ENCODE data around the gene EP400. TPM values are rescaled to one million over a fixed set of nuclear protein-coding genes. Genes with fewer than 3 reads are reported as not detected.

Gene EP400
- total and polyA plus RNA-seq, 2 of the 13 experiments (the other 11 are each of a cell fraction or from before 2014, with no cell fraction given), result 4.9 to 5.0 TPM

DNA sequence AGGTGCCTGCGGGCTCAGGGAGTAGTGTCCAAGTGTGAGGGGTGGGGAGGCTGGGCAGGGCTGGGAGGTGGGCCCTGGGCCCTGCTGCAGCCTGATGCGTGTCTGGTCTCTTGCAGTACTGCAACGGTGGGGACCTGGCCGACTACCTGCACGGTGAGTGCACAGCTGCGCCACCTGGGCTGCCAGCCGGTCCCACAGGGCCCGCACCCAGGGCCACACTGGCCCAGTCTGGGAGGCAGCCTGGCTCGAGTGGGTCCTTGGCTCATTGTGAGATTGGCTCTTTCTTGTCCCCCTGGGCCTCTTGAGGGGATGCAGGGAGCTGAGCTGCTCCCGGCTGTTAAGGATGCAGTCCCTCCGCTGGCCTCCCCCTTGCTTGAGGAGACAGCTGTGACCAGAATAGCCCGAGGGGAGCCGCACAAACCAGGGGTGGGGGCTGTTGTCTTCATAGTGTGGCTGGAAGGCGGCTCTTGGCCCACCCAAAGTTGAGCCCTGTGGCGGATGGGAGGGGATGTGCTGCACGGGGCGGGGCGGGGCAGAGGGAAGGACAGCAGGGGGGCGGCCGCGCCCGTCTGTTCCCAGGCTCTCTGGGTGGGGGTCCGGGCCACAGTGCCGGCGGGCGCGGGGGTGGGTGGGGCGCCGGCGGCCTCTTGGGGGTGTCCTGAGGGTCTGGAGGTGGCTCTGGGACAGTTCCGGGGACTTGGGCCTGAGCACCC lies 42.2 kb upstream of the EP400 start (continued):
- TF ChIP-seq, protein P1, sequence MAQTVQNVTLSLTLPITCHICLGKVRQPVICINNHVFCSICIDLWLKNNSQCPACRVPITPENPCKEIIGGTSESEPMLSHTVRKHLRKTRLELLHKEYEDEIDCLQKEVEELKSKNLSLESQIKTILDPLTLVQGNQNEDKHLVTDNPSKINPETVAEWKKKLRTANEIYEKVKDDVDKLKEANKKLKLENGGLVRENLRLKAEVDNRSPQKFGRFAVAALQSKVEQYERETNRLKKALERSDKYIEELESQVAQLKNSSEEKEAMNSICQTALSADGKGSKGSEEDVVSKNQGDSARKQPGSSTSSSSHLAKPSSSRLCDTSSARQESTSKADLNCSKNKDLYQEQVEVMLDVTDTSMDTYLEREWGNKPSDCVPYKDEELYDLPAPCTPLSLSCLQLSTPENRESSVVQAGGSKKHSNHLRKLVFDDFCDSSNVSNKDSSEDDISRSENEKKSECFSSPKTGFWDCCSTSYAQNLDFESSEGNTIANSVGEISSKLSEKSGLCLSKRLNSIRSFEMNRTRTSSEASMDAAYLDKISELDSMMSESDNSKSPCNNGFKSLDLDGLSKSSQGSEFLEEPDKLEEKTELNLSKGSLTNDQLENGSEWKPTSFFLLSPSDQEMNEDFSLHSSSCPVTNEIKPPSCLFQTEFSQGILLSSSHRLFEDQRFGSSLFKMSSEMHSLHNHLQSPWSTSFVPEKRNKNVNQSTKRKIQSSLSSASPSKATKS (CRISPR knock-in tag; IDR thresholded peaks at IDR 0.05), result no peak
- TF ChIP-seq ZNF589 (CRISPR knock-in tag; conservative IDR thresholded peaks at IDR 0.05) (no peak), HNF1A (IDR thresholded peaks at IDR 0.05; ENCODE audit: low read depth) (no peak), HNF1A (CRISPR knock-in tag; IDR thresholded peaks at IDR 0.05; ENCODE audit: borderline replicate concordance) (no peak), FOXP4 (CRISPR knock-in tag; IDR thresholded peaks at IDR 0.05) (no peak), ELK4 (CRISPR knock-in tag; IDR thresholded peaks at IDR 0.05; ENCODE audit: borderline replicate concordance) (no peak)
